Breast epithelium (tissue), 3 donors: ENCODE data around the gene RUVBL2.

Experiments
- POLR2A ChIP-seq: fragments of 450-650 bp; IDR thresholded peaks from one replicate; pipeline ENCODE4 v1.6.1; 2016; ENCODE audit warnings: antibody characterized with exemption, mild to moderate bottlenecking, moderate library complexity
- POLR2AphosphoS5 ChIP-seq, 3 donors: sonication (generic); formaldehyde crosslinking; IDR thresholded peaks; one replicate each; pipeline ENCODE4 v1.6.1; 2017; ENCODE audit warnings: antibody characterized with exemption in 3 of 3
- TF ChIP-seq, protein P1 (sequence below), 3 donors: fragments of 450-650 bp; IDR thresholded peaks; one replicate each; pipeline ENCODE4 v1.5.1; 2016 to 2017; ENCODE audit warnings: antibody characterized with exemption in 3 of 3, mild to moderate bottlenecking in 3 of 3, moderate library complexity in 3 of 3

DNA sequence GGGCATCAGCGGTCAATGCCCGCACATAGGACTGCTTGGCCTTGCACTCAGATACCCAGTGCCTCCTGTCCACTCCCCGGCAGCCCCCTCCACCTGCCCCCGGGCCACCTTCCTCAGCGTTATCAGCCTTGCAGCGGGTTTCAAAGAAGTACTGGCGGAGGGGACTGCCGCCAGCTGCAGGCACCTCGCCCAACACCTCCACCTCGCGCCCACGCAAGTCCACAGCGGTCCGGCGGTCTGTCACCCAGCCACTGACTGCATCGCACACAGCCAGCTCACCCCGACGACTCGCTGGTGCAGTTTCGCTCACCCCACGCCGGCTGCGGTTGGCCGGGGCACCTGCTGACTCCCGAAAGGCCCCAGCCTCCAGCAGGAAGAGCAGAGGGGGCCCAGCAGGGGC is 67.8 kb downstream of the RUVBL2 start:
- TF ChIP-seq, protein P1, sequence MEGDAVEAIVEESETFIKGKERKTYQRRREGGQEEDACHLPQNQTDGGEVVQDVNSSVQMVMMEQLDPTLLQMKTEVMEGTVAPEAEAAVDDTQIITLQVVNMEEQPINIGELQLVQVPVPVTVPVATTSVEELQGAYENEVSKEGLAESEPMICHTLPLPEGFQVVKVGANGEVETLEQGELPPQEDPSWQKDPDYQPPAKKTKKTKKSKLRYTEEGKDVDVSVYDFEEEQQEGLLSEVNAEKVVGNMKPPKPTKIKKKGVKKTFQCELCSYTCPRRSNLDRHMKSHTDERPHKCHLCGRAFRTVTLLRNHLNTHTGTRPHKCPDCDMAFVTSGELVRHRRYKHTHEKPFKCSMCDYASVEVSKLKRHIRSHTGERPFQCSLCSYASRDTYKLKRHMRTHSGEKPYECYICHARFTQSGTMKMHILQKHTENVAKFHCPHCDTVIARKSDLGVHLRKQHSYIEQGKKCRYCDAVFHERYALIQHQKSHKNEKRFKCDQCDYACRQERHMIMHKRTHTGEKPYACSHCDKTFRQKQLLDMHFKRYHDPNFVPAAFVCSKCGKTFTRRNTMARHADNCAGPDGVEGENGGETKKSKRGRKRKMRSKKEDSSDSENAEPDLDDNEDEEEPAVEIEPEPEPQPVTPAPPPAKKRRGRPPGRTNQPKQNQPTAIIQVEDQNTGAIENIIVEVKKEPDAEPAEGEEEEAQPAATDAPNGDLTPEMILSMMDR (IDR thresholded peaks at IDR 0.05), result no peak
- TF ChIP-seq POLR2A (no peak), POLR2AphosphoS5 (IDR thresholded peaks at IDR 0.05) (no peak)
